HG03558 (cell line): ENCODE results near the gene TMEM97.

Source experiments
- ATAC-seq: cut with Tn5 transposase; IDR thresholded peaks from one replicate; pipeline ENCODE4 v1.9.1; 2021; ENCODE audit warnings: moderate number of reproducible peaks; ENCODE audit not compliant: unreplicated experiment; ENCODE audit errors: extremely low read depth

Gene TMEM97

DNA sequence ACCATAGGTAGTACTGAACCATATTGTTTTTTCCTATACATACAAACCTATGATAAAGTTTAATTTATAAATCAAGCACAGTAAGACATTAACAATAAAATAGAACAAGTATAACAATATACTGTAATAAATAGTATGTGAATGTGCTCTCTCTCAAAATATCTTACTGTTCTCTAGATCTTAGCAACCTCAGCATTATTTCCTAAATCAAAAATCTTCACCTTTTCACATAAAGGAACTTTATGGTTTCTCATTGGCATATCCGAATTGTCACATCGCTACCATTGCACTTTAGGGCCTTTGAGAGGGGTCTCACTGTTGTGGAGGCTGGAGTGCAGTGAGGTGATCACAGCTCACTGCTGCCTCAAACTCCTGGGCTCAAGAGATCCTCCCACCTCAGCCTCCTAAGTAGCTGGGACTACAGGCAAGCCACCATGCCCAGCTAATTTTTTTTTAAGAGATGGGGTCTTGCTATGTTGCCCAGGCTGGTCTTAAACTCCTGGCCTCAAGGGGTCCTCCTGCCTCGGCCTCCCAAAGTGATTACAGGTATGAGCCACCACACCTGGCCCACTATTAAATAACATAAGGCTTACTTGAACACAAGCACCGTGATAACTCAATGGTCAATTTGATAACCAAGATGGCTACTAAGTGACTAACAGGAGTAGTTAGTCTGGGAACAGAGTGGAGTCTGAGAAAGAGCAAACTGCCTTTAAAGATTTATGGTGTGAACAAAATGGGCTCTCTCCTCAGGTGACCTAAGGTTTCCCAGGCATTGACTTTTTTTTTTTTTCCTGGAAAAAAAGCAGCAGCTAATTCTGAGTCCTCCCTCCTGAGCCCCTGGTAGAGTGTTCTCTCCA lies 2.9 kb upstream of the TMEM97 start:
- no peak for ATAC-seq

GRCh38 chr17:28317099-28317965 lies 1.7 kb upstream of the TMEM97 start:
- no peak for ATAC-seq

- ATAC-seq = no peak
These were observed 838 bp upstream of the TMEM97 start for GRCh38 chr17:28317966-28318758.

DNA sequence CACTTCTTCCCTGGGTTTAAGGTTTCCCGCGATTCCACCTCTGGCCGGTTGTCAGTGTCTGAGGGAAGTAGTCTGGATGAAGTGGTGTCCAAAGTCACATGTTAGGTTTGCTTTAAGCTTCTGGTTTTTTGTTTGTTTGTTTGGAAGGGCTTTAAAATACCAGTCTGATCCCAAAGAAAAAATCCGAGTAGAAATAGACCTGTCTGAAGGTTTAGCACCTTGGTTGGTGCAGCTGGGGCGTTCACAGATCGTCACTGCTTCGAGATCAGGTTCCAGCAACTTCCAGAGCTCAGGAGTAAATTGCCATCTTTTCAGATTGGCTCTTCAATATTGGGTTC lies 567 bp downstream of the TMEM97 start:
- ATAC-seq = no peak

DNA sequence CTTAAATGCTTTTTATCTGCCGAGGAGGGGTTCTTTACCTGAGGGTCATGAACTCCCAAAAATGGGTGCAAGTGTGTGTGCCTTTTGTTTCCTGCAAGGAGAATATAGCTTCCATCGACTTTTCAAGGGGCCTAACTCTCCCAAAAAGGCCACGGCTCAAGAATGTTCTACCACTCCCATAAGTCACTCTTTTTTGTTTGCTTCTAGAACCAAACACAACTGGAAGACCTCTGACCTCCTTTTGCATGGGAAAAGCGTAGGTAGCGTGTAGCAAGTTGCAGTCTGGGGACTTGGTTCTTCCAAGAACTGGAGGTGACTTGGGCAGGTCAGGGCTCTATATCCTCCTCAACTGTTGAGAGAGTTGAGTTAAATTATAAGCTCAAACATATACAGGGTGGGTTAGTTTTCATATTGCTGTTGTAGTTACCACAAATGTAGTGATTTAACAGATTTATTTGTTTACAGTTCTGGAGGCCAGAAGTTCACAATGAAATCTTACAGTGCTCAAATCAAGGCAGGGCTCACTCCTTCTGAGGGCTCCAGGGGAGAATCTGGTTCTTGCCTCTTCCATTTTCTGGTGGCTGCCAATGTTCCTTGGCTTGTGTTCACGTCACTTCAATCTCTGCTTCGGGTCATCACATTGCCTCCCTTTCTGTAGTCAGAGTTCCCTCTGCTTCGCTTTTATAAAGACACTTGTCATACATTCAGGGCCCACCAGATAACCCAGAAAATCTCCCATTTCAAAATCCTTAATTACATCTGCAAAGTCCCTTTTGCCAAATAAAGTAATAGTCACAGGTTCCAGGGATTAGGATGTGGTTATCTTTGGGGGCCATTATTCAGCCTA lies 1.4 kb downstream of the TMEM97 start:
- ATAC-seq = no peak

DNA sequence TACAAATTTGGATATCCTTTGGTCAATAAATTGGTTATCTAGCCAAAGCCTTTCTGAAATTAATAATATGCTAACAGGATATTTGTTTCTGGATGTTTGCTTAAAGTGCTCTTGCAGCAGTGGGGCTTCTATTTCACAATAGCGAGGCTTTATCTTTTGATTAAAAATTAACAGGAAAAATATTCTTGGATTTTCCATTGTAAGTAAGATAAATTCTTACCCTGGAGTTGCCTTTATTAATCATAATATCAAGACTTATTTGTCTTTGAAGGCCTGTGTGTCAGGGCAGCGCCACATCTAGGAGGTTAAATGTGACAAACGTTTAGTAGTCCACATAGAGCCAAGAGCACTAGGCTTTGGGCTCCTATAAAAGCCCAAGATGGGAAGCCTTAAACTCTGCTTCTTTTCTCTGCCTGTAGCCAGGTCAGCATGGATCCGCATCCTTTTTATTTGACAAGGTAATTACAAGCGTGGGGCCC lies 5.3 kb downstream of the TMEM97 start:
- no peak for ATAC-seq

DNA sequence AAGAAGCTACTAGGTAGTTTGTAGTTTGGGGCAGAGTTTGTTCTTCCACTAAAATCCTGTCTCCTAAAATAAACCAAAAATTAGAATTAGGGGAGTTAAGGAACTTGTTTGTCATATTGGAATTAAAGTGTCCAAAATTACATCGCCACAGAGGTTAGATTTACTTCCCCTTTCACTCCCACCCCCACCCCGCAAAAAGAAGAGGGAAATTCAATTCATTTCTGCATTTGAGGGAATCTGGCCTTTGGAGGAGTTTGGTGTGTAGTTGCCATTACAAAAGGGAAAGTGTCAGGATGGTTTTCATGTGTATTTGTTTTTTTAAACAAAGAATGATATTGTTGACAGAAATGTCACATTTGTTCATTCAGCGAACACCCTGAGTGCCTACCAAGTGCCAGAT lies 5.8 kb downstream of the TMEM97 start:
- no peak for ATAC-seq

GRCh38 chr17:28325211-28325610 lies 6.2 kb downstream of the TMEM97 start:
- no peak for ATAC-seq

GRCh38 chr17:28326114-28326513 lies 7.1 kb downstream of the TMEM97 start:
- no peak for ATAC-seq

DNA sequence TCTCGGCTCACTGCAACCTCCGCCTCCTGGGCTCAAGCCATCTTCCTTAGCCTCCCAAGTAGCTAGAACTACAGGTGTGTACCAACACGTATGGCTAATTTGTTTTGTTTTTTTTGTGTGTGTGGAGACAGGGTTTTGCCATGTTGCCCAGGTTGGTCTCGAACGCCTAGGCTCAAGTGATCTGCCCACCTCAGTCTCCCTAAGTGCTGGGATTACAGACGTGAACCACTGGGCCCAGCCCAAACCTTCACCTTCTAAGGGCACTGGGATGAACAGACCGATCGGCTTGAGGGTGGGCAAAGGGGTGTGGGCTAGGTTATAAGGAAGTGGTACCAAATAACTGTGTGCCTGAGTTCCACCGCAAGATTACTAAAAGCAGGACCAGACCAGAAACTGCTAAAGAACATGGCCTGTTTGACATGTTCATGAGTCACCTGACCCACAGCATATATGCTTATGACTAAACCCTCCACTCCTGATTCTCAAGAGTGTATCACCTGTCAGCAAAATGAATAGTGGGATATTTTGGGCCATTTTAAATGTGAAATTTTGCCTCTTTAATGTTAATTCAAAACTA lies 8.1 kb downstream of the TMEM97 start:
- no peak for ATAC-seq

- no peak for ATAC-seq
These were observed 8.7 kb downstream of the TMEM97 start for GRCh38 chr17:28327709-28328108.

- ATAC-seq = no peak
These were observed 9.3 kb downstream of the TMEM97 start for GRCh38 chr17:28328325-28328724.

DNA sequence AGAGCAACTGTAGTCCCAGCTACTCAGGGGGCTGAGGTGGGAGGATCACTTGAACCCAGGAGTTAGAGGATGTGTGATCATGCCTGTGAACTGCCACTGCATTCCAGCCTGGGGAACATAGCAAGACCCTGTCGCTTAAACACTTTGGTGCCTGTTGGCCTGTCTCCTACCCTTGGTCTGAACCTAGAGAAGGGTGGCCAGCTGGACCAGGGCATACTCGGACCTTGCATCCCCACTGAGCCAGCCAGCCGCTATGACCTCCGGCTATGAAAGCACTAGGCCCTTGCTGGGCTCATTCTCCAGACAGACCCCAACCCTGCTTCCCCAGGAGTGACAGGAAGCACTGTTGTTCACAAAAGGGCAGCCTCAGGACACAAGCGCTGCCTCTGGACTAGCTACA lies 11.7 kb downstream of the TMEM97 start:
- no peak for ATAC-seq

DNA sequence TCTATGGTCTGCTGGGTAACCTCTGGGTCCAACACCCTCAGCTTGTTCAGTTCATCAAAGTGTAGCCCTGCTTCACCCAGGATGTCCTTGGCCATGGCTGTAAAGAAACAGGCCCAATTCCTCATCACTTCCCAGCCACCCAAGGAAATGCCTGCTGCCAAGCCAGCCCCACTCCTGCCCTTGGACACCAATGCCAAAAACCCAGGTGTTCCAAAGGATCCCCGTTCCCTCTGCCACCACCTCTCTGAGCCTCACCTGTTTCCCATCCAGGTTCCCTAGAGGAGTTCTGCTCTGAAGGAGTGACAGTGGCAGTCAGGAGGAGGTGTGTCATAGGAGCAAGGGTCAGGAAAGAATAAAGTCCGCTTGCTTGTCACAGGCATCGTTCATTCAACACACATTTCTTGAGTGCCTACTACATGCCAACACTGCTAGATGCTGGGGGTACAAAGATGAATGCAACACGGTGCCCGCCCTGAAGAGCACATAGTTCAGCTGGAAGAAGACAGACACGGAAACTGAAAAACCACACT lies 13.0 kb downstream of the TMEM97 start:
- no peak for ATAC-seq

GRCh38 chr17:28333083-28333746 lies 14.2 kb downstream of the TMEM97 start:
- ATAC-seq = no peak

DNA sequence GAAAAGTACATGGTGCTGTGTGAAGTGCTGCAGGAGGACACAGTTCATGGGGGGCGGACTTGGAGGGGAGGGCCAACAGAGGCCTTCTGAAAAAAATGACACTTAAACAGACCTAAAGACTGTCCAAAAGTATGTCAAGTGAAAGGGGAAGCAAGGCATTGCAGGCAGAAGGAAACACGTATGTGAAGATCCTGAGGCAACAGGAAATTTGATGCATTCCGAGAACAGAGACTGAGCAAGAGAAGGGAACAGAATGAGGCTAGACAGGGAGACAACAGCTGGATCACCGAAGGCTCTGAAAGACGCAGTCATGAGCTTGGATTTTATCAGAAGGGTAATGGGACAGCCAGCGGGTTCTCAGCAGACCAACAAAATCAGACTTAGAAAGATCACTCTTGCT lies 15.2 kb downstream of the TMEM97 start:
- no peak for ATAC-seq

DNA sequence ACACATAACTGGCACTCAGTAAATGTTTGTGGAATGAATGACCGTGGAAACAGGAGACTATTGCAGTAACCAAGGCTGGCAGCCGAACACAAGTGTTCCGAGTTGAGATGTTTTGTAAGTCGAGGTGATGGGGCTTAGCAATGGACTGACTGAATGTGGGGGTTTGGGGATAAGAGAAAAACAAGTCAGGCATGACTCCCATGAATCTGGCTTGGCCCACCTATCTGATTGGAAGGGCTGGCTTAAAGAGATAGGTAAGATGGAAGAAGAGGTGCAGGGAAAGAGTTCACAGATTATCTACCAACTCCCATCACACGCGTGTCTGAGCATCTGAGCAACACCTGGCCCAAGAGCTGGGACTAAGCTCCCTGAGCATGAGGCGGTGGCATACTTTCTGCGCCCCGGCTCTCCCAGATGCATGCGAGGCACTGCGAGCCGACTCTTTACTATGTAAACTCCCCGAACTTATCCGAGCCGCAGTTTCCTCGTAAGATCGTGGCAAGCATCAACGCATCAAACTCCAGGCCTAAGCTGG lies 15.7 kb downstream of the TMEM97 start:
- no peak for ATAC-seq

DNA sequence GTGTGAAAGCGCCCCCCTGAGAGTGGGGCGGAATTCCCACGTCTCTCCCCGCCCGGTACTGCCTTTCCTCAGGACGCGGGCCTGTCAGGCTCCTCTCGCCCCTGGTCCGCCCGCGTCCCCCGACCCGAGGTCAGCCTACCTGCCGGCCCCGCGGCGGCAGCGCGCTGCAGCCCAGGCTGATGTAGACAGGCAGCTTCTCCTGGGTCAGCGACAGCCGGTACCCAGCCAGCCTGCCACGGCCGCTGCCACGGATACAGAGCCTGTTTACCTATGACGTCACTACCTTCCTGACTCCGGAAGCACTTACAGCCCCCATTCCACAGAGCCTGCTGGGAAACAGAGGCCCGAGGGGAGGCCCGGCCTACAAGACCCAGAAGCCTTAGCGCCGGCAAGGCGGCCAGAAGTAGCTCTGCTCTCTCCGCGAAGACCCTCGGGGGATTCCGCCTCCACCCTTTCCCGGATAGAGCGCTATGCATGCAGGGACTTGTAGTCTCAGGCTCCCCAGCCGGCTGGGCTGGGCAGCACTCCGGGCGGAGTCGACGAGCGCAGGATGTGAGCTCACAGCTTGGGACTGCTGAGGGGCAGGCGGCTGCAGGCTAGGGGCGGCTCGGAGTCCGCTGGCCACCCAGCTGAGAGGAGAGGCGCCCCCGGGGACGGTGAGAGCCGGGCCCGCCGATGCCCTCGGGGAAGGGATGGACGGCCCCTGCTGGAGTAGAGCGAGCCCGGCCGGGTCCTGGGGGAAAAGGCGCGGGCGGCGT lies 16.4 kb downstream of the TMEM97 start, which contains the start of the genes IFT20 and TNFAIP1:
Gene IFT20 (minus strand): TSS at position 272 of the 758 bp plus-strand sequence. CDS start 3,487 bp downstream, outside the sequence.
Gene TNFAIP1 (plus strand): TSS at position 561 of the 758 bp plus-strand sequence. CDS start 3,761 bp downstream, outside the sequence.
- peak; percentile 91 for ATAC-seq
